IPS-11a (cell line): ENCODE results near the gene CATSPERE.
"Not testable (repeated sequence)": the region's sequence is repeated elsewhere in the genome, so short reads cannot be mapped to it uniquely, and the experiment has no call there.

ENCODE experiments used
- H3K4me3 ChIP-seq: one replicate; pipeline ENCODE4 v1.5.1; 2013; ENCODE audit warnings: low read depth, low read length, control low read depth

CATSPERE gene

GRCh38 chr1:244661569-244662312, 200.7 kb downstream of the CATSPERE start:
- H3K4me3 ChIP-seq = not testable (repeated sequence)

- no peak overlapping the region for H3K4me3 ChIP-seq
Measured at GRCh38 chr1:244662599-244662998, 201.5 kb downstream of the CATSPERE start.

DNA sequence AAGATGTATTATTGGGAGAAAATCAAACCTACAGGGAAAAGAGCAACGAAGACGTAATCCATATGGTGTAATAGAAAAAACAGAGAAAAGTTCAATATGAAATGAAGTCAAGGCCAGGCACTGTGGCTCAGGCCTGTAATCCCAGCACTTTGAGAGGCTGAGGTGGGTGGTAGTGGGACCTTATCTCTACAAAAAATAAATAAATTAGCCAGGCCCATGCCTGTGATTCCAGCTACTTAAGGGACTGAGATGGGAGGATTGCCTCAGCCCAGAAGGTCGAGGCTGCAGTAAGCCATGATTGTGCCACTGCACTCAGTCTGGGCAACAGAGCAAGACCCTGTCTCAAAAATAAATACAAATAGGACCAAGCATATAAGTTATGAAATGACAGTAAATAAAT, 203.3 kb downstream of the CATSPERE start:
- H3K4me3 ChIP-seq = no peak overlapping the region

DNA sequence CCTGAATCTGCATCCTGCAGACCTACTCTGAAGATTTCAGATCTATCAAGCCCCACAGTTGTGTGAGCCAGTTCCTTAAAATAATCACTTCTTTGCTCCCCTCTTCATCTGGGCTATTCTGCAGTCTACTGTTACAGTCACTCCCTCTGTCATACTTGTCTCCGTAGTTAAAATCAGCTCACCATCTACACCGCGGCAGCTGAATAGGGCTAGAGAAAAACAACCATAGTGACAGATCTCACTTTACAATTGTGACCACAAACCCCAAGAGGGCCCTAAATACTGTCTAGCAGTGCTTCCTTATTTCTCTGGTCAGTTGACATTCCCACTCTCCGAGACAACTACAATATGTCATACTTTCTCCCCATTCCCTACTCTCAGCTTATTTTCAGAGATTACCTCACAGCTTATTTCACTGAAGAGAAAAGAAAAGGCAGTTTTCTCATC, 204.7 kb downstream of the CATSPERE start:
- H3K4me3 ChIP-seq = no peak overlapping the region

GRCh38 chr1:244666672-244667418, 205.8 kb downstream of the CATSPERE start:
- not testable (repeated sequence) for H3K4me3 ChIP-seq

GRCh38 chr1:244667797-244668196, 206.7 kb downstream of the CATSPERE start:
- H3K4me3 ChIP-seq = no peak overlapping the region

DNA sequence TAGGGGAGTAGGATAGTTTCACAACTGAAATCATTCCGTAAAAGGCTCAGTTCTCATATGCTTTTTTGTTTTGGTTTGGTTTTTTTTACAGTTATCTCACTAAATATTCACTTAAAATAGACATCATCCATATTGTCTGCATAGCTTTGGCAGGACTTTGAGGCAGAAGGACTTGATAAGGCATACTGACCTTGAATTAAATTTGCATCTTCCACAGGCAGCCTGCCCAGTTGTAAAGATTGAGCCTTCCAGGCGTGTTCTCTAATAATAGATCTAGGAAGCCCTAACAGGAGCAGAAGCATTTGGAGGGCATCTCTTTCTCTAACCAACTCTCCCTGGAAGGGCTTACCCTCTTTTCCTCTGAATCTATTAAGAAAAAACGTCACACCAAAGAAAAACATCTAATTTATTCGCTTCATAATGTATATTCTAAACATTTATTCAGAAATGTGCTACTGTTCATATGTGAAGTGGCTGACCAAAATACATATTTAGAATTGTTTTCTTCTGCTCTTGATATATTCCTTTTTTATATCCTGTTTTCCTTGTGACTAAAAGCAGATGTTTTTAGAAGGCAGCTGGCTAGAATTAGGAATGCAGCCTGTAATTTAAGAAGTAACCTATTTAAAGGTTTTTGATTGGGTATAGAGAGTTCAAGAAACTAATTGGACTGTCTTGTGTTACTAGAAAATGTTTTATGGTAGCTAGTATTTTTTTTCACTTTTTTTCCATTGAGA, 212.0 kb downstream of the CATSPERE start:
- no peak overlapping the region for H3K4me3 ChIP-seq

DNA sequence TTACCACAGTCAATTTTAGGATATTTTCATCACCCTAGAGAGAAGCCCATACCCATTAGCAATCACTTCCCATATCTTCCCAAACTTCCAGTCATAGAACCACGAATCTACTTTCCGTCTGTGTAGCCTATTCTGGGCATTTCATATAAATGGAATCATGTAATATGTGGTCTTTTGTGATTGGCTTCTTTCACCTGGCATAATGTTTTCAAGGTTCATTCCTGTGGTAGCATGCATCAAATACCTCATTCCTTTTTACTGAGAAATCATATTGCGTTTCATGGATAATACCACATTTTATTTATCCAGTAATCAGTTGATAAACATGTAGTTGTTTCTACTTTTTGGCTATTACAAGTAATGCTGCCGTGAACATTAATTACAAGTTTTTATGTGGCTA, 213.4 kb downstream of the CATSPERE start:
- no peak overlapping the region for H3K4me3 ChIP-seq

GRCh38 chr1:244675167-244675566, 214.1 kb downstream of the CATSPERE start:
- no peak overlapping the region for H3K4me3 ChIP-seq

DNA sequence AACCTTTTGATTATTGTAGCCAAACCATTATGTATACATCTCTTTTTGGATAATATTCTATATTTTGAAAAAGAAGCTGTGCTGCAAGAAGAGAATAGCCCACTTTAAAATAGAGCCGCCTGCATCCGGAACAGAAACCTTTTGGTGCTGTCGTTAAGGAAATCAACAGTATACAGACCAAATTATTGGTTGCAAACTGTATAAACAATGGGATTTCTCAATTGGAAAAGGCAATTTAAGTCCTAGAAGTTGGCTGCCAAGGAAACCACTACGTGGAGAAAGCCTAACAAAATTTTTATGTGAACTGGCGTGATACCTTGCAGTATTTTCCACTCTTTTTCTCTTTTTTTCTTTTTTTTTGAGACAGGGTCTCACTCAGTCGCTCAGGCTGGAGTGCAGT, 217.6 kb downstream of the CATSPERE start:
- no peak overlapping the region for H3K4me3 ChIP-seq

GRCh38 chr1:244680667-244681066, 219.6 kb downstream of the CATSPERE start:
- no peak overlapping the region for H3K4me3 ChIP-seq

GRCh38 chr1:244682087-244682486, 221.0 kb downstream of the CATSPERE start:
- H3K4me3 ChIP-seq = not testable (repeated sequence)
